Activated CD4-positive, alpha-beta memory T cell treated with anti-CD3 and anti-CD28 coated beads for 36 hours (primary cell): ENCODE data around the gene PTPRJ. TPM values are rescaled to one million over a fixed set of nuclear protein-coding genes. Genes with fewer than 3 reads are reported as not detected.
A peak's percentile ranks its signal among the peaks of the same experiment; 100 is the strongest.

Experiments
- CTCF ChIA-PET: fragments of 350-600 bp; sonication (Branson Sonifier 250); formaldehyde crosslinking; loops from one replicate; lab custom pipeline; 2021; ENCODE audit warnings: antibody characterized with exemption, inconsistent platforms; lab: Charles Lee
- POLR2A ChIA-PET: fragments of 350-600 bp; sonication (Branson Sonifier 250); formaldehyde crosslinking; loops from one replicate; lab custom pipeline; 2021; ENCODE audit warnings: antibody characterized with exemption; lab: Charles Lee
- DNase-seq: peaks from one replicate; pipeline ENCODE4 v3.0.0-alpha.2; 2020
- H3K27ac Mint-ChIP-seq: one replicate; pipeline ENCODE4 v1.8.0; 2021; ENCODE audit warnings: mixed read lengths
- H3K27me3 Mint-ChIP-seq: one replicate; pipeline ENCODE4 v1.8.0; 2021; ENCODE audit warnings: mixed read lengths
- H3K36me3 Mint-ChIP-seq: one replicate; pipeline ENCODE4 v1.8.0; 2021; ENCODE audit warnings: mixed read lengths
- H3K4me1 Mint-ChIP-seq: one replicate; pipeline ENCODE4 v1.8.0; 2021; ENCODE audit warnings: low read depth, mixed read lengths
- H3K4me3 Mint-ChIP-seq: one replicate; pipeline ENCODE4 v1.8.0; 2021; ENCODE audit warnings: mild to moderate bottlenecking, mixed read lengths
- H3K9me3 Mint-ChIP-seq: one replicate; pipeline ENCODE4 v1.8.0; 2021; ENCODE audit warnings: mixed read lengths
- intact Hi-C: fragments of 100-400 bp; cut with micrococcal nuclease; formaldehyde crosslinking; loops from one replicate; pipeline ENCODE4 v1.15.1; 2023
- total RNA-seq, 2 experiments: library from RNA; stranded (reverse); gene quantifications; one replicate each; pipeline ENCODE4 v1.2.3, GENCODE V29; 2021

Gene PTPRJ
- total RNA-seq, 2 experiments from 2014 or later = 36.3 to 37.0 TPM

DNA sequence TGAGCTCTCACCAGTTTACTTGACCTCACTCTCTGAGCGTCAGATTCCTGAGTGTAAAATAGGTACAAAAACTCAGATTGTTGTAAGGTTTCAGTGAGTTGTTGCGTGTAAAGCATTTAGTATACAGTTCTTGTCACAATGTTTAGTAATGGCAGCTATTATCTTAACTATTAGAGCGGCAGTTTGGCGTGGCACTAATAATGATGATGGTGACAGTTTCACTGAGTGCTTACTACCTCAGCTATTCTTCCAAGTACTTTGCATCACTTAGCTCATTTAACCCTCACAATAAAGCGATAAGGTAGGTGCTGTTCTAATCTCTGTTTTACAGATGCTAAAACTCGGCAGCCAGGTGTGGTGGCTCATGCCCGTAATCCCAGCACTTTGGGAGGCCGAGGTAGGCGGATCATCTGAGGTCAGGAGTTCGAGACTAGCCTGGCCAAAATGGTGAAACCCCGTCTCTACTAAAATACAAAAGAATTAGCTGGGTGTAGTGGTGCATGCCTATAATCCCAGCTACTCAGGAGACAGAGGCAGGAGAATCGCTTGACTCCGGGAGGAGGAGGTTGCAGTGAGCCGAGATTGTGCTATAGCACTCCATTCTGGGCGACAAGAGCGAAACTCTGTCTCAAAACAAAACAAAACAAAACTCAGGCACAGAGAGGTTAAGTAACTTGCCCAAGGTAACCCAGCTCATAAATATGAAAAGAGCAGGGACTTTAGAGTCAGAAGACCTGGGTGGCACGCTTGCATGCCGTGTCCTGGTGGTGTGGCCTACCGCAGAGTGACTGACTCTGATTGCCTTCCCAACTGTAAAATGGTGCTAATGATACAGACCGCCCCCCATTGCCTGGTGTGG lies 76.2 kb downstream of the PTPRJ start:
- H3K9me3 Mint-ChIP-seq = no peaks in the 10 kb centered on the region
- intact Hi-C loops = no loop called here

DNA sequence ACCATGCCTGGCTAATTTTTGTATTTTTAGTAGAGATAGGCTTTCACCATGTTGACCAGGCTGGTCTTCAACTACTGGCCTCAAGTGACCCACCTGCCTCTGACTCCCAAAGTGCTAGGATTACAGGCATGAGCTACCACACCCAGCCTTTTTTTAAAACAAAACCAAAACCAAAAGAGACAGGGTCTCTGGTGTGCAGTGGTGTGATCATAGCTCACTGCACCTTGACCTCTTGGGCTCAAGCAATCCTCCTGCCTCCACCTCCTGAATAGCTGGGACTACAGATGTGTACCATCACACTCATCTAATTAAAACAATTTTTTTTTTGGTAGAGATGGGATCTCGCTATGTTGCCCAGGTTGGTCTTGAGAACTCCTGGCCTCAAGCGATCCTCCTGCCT lies 77.7 kb downstream of the PTPRJ start:
- intact Hi-C loops = no loop called here
- H3K27ac Mint-ChIP-seq = peak overlapping the region; percentile 91
- no peak for DNase-seq

More for the DNA sequence above, 76.2 kb downstream of the PTPRJ start:
- Mint-ChIP-seq H3K27ac (peak overlapping the region; percentile 91), H3K27me3 (no peaks in the 10 kb centered on the region), H3K36me3 (peaks cover 2% of the 10 kb centered on the region), H3K4me3 (peak overlapping the region; percentile 65), H3K4me1 (peaks cover 81% of the 10 kb centered on the region)
- CTCF ChIA-PET = interaction anchor here (0.6 to 4.5 kb wide), 15 partner anchors 13 to 170 kb away, joined by 3 to 55 read pairs (median 6); no protein-coding TSS in a partner anchor
- POLR2A ChIA-PET = interaction anchor here (1.1 to 2.0 kb wide), 11 partner anchors 16 to 78 kb away, joined by 3 to 23 read pairs (median 7); no protein-coding TSS in a partner anchor
- no peak for DNase-seq

DNA sequence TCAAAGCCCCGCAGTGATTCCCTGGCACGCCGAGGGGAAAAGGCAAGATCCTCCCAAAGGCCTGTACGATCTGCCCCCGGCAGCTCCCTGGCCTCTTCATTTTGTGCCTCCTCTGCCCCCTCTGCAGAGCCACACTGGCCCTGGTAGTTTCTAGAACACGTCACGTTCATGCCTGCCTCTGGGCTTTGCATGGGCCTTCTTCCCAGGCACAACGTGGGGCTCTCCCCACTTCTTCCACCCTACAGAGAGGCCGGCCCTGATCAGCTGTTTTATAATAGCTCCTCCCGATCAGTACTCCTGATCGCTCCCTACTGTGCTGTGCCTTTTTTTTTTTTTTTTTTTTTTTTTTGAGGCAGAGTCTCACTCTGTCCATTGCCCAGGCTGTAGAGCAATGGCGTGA lies 78.4 kb downstream of the PTPRJ start:
- CTCF ChIA-PET = no interaction called here
- intact Hi-C loops = no loop called here
- Mint-ChIP-seq H3K27me3 (no peaks in the 10 kb centered on the region), H3K9me3 (no peaks in the 10 kb centered on the region), H3K4me3 (no peak overlapping the region), H3K4me1 (peaks cover 82% of the 10 kb centered on the region), H3K36me3 (peaks cover 3% of the 10 kb centered on the region), H3K27ac (peak overlapping the region; percentile 35)
- no peak for DNase-seq
- POLR2A ChIA-PET = no interaction called here

More for the DNA sequence above, 77.7 kb downstream of the PTPRJ start:
- Mint-ChIP-seq H3K4me1 (peaks cover 74% of the 10 kb centered on the region), H3K4me3 (no peak overlapping the region), H3K36me3 (peaks cover 3% of the 10 kb centered on the region), H3K9me3 (no peaks in the 10 kb centered on the region), H3K27me3 (no peaks in the 10 kb centered on the region)
- ChIA-PET POLR2A (no interaction called here), CTCF (interaction anchor here (4.5 kb wide), 1 partner anchor 51 kb away, joined by 55 read pairs; no protein-coding TSS in a partner anchor)

DNA sequence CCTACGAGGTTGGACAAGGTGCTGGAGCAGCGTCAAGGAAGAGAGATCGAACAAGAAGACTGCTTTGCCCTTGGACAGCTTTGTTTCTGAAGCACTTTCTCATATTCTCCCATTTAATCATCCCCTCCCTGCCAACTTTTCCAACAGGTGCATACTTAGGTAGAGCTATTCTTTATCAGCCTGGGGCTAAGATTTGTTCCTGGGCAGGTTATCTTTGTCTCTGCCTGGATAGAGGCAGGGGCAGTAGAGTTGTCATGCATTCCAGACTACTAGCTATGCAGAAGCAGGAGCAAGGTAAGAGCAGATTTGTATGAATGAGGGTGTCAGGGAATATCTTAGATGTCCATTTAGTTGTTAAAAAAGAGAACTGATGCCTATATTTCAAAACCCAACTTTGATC lies 82.3 kb downstream of the PTPRJ start:
- ChIA-PET POLR2A (no interaction called here), CTCF (interaction anchor here (1.3 kb wide), 1 partner anchor 128 kb away, joined by 6 read pairs; no protein-coding TSS in a partner anchor)
- Mint-ChIP-seq H3K36me3 (peaks cover 3% of the 10 kb centered on the region), H3K27me3 (no peaks in the 10 kb centered on the region), H3K4me1 (peaks cover 53% of the 10 kb centered on the region), H3K4me3 (no peak overlapping the region), H3K27ac (no peak overlapping the region), H3K9me3 (no peaks in the 10 kb centered on the region)
- DNase-seq = no peak
- intact Hi-C loops = no loop called here

DNA sequence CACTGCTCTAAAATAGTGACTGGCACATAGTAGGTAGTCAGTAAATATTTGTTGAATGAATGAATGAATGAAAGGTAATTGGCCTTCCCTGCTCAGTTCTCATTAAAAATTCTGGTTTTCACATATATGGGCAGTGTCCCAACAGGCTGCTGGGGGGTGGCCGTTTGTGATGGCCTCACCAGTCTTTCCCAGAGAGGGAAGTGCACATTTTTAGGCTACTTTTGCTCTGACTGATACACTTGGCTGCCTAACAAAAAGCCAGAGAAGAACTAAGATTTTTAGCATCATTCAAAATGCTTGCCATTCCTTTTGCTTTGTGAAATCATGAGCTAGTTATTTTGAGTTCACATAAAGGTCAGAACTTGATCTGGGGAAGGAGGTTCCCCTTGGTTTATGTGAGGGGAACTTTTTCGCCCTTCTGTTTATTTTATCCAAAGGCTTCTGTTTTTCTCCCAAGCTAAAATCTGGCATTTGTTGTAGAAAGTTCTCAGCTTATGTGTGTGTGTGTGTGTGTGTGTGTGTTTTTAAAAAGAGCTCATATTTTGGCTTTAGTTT lies 83.1 kb downstream of the PTPRJ start:
- Mint-ChIP-seq H3K4me1 (peaks cover 50% of the 10 kb centered on the region), H3K36me3 (peaks cover 8% of the 10 kb centered on the region)
- CTCF ChIA-PET = interaction anchor here (0.6 to 1.7 kb wide), 5 partner anchors 22 to 128 kb away, joined by 3 to 5 read pairs (median 3); no protein-coding TSS in a partner anchor

DNA sequence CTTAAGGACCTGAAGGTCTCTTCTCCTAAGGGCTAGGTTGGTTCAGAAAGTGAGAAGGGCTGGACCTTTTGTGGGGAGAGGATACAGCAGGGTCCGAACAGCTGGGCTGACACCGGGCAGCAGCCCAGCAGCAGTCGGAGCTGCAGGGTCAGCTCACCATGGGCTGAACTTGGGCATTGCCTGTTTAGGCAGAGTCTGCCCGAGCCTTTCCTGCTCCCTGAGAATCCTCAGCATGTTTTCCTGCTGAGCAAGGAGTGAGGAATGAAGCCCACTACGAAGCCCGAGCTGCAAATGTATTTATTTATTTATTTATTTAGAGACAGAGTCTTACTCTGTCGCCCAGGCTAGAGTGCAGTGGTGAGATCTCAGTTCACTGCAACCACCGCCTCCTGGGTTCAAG lies 83.9 kb downstream of the PTPRJ start:
- intact Hi-C loops = no loop called here
- no peak overlapping the region for H3K4me3 Mint-ChIP-seq
- DNase-seq = no peak
- H3K36me3 Mint-ChIP-seq = peaks cover 13% of the 10 kb centered on the region
- ChIA-PET POLR2A (no interaction called here), CTCF (interaction anchor here (0.9 to 1.7 kb wide), 3 partner anchors 29 to 101 kb away, joined by 3 to 5 read pairs (median 3); no protein-coding TSS in a partner anchor)
- no peaks in the 10 kb centered on the region for H3K27me3 Mint-ChIP-seq
- peaks cover 2% of the 10 kb centered on the region for H3K9me3 Mint-ChIP-seq
- no peak overlapping the region for H3K27ac Mint-ChIP-seq
- H3K4me1 Mint-ChIP-seq = peaks cover 45% of the 10 kb centered on the region

More for the DNA sequence above, 83.1 kb downstream of the PTPRJ start:
- Mint-ChIP-seq H3K9me3 (peaks cover 2% of the 10 kb centered on the region), H3K27ac (peak overlapping the region; percentile 5), H3K27me3 (no peaks in the 10 kb centered on the region), H3K4me3 (no peak overlapping the region)
- intact Hi-C loops = no loop called here
- POLR2A ChIA-PET = no interaction called here
- DNase-seq = no peak

DNA sequence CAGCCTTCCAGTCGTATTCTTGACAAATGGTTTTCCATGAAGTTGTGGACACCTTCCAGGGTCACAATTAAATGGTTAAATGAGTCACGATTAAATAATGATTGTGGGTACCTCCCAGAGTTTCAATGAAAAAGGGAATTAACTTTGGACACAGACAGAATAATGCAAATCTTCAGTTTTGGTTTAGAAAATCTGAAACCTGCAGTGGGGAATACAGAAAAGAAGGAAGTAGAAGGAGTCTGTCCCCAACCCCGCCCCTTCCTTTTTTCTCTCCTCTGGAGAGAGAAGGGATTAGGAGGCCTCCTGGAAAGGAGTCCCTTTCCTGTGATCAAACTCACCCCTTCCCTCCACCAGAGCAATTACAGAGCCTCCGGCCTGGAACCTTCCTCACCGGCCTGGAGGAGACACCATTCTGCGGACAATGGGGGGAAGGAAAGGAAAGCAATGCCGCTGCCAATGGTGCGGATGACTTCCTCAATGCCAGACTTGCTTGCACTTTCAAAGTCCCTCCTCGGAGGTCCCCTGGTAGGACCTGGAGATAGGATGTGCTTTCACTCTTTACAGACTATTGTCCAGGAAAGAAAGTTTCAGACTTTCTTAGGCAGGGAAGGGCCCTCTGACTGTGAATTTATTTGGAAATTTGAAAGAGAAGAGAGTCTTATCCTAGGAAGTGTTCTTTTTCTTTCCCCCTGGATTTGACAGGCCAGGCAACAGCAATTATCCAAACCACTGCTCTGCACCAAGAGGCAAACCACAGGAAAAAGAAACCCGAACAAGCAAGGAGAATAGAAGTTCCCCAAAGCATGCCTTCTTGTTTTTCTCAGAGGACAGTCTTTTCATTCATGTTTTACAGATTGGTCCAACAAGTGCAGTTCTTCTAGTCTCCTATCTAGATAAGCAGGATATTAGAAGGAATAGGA lies 86.8 kb downstream of the PTPRJ start:
- no peak overlapping the region for H3K27ac Mint-ChIP-seq
- peaks cover 14% of the 10 kb centered on the region for H3K36me3 Mint-ChIP-seq
- peaks cover 2% of the 10 kb centered on the region for H3K9me3 Mint-ChIP-seq
- H3K4me3 Mint-ChIP-seq = no peak overlapping the region
- no peaks in the 10 kb centered on the region for H3K27me3 Mint-ChIP-seq
- POLR2A ChIA-PET = no interaction called here
- no peak for DNase-seq
- CTCF ChIA-PET = no interaction called here
- intact Hi-C loops = no loop called here
- peaks cover 27% of the 10 kb centered on the region for H3K4me1 Mint-ChIP-seq

DNA sequence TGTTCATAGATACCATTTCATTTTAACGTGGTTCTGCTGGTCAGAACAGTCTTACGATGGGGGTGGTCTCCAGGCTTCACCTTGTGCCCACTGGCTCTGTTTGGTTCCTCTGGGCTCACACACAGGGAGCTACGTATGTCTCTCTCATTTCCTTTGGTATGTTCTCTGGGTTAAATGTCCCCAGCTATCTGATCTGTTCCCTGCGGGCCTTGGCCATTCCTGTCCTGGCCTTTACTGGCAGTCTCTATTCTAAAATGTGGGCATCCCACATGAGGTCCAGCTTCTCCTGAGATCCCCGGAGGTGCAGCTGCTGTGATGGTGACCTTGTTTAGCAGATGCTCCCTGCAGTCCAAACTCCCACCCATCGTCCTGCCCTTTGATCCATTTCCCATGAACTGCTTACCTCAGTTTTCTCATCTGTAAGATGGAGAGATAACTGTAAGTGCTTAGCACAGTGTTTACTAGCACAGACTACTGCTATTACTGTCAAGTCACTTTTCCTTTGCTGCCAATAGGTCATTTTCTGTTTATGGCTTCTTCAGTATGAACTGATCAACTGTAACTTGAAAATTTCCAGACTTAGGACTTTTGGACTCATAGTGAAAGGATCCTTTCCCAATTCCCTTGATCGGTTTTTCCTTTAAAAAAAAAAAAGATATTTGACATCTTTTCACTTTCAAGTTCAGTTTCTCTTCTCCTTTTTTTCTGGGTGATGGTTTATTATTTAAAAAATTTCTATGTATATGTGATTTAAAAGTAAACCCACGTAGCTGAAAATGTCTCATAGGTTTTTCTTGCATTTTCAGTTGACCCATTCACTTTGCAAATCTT lies 92.9 kb downstream of the PTPRJ start:
- peaks cover 26% of the 10 kb centered on the region for H3K4me1 Mint-ChIP-seq

DNA sequence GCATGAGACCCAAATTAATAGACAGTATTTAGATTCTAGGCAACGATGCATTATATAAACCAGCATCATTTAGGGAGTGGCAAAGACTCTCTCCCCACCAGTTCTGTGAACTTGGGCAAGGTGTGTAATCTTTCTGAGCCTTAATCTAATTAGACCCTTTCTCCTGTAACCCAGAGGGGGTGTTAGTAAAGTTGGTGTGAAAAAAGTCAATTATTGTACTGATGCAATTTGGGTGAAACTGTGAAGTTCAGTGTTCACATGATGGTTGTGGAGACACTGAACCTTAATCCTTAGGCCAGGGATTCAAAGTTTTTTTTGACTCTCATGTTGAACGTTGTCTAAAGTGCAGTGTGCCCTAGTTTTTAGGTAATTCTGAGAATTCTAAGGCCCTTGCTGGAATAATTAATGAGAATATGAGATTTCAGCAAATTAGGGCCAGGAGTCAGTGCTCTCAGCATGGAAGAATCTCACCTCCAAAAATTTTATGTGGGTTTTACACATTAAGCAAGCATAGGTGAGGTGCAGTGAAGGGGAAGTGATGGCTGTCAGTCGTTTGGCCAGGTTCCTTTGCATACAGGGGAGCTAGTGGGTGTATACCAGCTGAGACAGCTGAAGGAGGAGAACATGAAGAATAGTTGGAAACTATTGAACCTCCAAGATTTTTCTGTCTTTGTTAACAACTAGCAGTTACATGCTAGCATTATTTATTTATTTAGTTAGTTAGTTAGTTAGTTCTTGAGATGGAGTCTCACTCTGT lies 94.2 kb downstream of the PTPRJ start:
- ChIA-PET POLR2A (no interaction called here), CTCF (interaction anchor here (2.2 kb wide), 1 partner anchor 19 kb away, joined by 8 read pairs; no protein-coding TSS in a partner anchor)
- Mint-ChIP-seq H3K9me3 (no peaks in the 10 kb centered on the region), H3K36me3 (peaks cover 4% of the 10 kb centered on the region), H3K4me1 (peaks cover 28% of the 10 kb centered on the region), H3K4me3 (no peak overlapping the region), H3K27ac (no peak overlapping the region), H3K27me3 (no peaks in the 10 kb centered on the region)
- intact Hi-C loops = no loop called here
- DNase-seq = no peak

More for the DNA sequence above, 92.9 kb downstream of the PTPRJ start:
- CTCF ChIA-PET = interaction anchor here (0.6 to 2.2 kb wide), 6 partner anchors 18 to 139 kb away, joined by 3 to 8 read pairs (median 4); no protein-coding TSS in a partner anchor
- intact Hi-C loops = no loop called here
- POLR2A ChIA-PET = interaction anchor here (0.7 kb wide), 1 partner anchor 17 kb away, joined by 3 read pairs; no protein-coding TSS in a partner anchor
- H3K27ac Mint-ChIP-seq = no peak overlapping the region
- no peak for DNase-seq
- H3K9me3 Mint-ChIP-seq = peaks cover 2% of the 10 kb centered on the region
- no peaks in the 10 kb centered on the region for H3K27me3 Mint-ChIP-seq
- H3K4me3 Mint-ChIP-seq = no peak overlapping the region
- peaks cover 11% of the 10 kb centered on the region for H3K36me3 Mint-ChIP-seq

DNA sequence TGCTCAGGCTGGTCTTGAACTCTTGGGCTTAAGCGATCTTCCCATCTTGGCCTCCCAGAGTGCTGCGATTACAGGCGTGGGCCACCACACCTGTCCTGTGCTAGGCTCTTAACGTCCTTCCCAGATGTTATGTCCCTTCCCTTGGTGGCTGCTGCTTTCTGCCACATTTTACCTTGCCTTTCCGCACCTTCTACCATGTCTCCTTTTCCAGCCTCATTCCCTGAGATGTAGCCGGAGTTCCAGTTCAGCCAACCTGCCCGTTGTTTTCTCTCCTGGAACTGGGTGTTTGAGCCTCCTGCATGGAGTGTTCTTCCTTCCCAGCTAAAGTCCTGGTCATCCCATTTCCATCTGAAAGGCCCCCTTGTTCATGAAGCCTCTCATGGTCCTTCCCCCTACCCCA lies 95.3 kb downstream of the PTPRJ start:
- no peak for DNase-seq
- H3K4me3 Mint-ChIP-seq = no peak overlapping the region
- H3K27me3 Mint-ChIP-seq = no peaks in the 10 kb centered on the region
- no peaks in the 10 kb centered on the region for H3K9me3 Mint-ChIP-seq
- H3K36me3 Mint-ChIP-seq = peaks cover 3% of the 10 kb centered on the region
- no peak overlapping the region for H3K27ac Mint-ChIP-seq
- ChIA-PET CTCF (no interaction called here), POLR2A (interaction anchor here (0.7 kb wide), 1 partner anchor 24 kb away, joined by 3 read pairs; no protein-coding TSS in a partner anchor)
- intact Hi-C loops = no loop called here
- peaks cover 33% of the 10 kb centered on the region for H3K4me1 Mint-ChIP-seq
